ENCODE results near the gene RICTOR.

RICTOR gene

GRCh38 chr5:38888041-38888440, 186.2 kb downstream of the RICTOR start:
- no peaks in the 10 kb centered on the region for H3K9me3 ChIP-seq (ENCODE audit: control insufficient read depth, insufficient read depth, low read depth, low read length)
- H3K27ac ChIP-seq (ENCODE audit: extremely low read depth, low read depth, low read length): no peak overlapping the region
- H3K36me3 ChIP-seq (ENCODE audit: control insufficient read depth in 2 of 2, insufficient read depth in 1 of 2, low read length in 2 of 2): peaks cover 0 to 7% of the 10 kb centered on the region in 2 experiments; a peak in 1 of 3 replicates
- no peaks in the 10 kb centered on the region for H3K4me1 ChIP-seq (ENCODE audit: control insufficient read depth, insufficient read depth, low read length)
- no peak overlapping the region for H3K4me3 ChIP-seq (ENCODE audit: low read depth, low read length)
- TF ChIP-seq, protein P1, sequence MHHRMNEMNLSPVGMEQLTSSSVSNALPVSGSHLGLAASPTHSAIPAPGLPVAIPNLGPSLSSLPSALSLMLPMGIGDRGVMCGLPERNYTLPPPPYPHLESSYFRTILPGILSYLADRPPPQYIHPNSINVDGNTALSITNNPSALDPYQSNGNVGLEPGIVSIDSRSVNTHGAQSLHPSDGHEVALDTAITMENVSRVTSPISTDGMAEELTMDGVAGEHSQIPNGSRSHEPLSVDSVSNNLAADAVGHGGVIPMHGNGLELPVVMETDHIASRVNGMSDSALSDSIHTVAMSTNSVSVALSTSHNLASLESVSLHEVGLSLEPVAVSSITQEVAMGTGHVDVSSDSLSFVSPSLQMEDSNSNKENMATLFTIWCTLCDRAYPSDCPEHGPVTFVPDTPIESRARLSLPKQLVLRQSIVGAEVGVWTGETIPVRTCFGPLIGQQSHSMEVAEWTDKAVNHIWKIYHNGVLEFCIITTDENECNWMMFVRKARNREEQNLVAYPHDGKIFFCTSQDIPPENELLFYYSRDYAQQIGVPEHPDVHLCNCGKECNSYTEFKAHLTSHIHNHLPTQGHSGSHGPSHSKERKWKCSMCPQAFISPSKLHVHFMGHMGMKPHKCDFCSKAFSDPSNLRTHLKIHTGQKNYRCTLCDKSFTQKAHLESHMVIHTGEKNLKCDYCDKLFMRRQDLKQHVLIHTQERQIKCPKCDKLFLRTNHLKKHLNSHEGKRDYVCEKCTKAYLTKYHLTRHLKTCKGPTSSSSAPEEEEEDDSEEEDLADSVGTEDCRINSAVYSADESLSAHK (tag by site-specific recombination; IDR thresholded peaks at IDR 0.05): no peak
- no peak for TF ChIP-seq ZNF148 (tag by site-specific recombination; IDR thresholded peaks at IDR 0.05; ENCODE audit: borderline replicate concordance)
- TF ChIP-seq, protein P2, sequence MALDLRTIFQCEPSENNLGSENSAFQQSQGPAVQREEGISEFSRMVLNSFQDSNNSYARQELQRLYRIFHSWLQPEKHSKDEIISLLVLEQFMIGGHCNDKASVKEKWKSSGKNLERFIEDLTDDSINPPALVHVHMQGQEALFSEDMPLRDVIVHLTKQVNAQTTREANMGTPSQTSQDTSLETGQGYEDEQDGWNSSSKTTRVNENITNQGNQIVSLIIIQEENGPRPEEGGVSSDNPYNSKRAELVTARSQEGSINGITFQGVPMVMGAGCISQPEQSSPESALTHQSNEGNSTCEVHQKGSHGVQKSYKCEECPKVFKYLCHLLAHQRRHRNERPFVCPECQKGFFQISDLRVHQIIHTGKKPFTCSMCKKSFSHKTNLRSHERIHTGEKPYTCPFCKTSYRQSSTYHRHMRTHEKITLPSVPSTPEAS (tag by site-specific recombination; IDR thresholded peaks at IDR 0.05): no peak
- no peak for TF ChIP-seq WT1 (tag by site-specific recombination; IDR thresholded peaks at IDR 0.05)
- no peak for TF ChIP-seq SP2 (tag by site-specific recombination; IDR thresholded peaks at IDR 0.05)
- no peak for TF ChIP-seq REPIN1 (tag by site-specific recombination; IDR thresholded peaks at IDR 0.05; ENCODE audit: low read depth)
- TF ChIP-seq ZNF132 (tag by site-specific recombination; IDR thresholded peaks at IDR 0.05; ENCODE audit: borderline replicate concordance): no peak
- no peak for TF ChIP-seq ZNF521 (tag by site-specific recombination; IDR thresholded peaks at IDR 0.05)
- ChIA-PET CTCF (interaction anchor here (1.3 to 1.5 kb wide), 2 partner anchors 35 to 446 kb away, joined by 3 to 4 read pairs; no protein-coding TSS in a partner anchor), POLR2A (no interaction called here)
